ENCODE results near the gene SLC39A12.

Gene SLC39A12

GRCh38 chr10:17951868-17952371, at the start of gene SLC39A12:
TSS of gene SLC39A12 (plus strand) at chr10:17951918. CDS start at chr10:17953277, 1,359 bp downstream.
- no peak within 1 kb of the TSS for H3K4me2 ChIP-seq
- no peak for TF ChIP-seq Cebpa-rat (IDR thresholded peaks at IDR 0.05)
- no peak within 1 kb of the TSS for H3K9ac ChIP-seq
- peaks cover 0 to 19% (median 8%) of the 10 kb centered on the region in 10 experiments; a peak in 10 of 20 replicates for H3K4me1 ChIP-seq
- no peak within 1 kb of the TSS for H3K4me3 ChIP-seq
- H3K27ac ChIP-seq = no peak within 1 kb of the TSS
- H4K20me1 ChIP-seq = no peaks in the 10 kb centered on the region
- H3K36me3 ChIP-seq = no peaks in the 10 kb centered on the region
- H3K27me3 ChIP-seq = no peaks in the 10 kb centered on the region
- peaks cover 9 to 20% (median 15%) of the 10 kb centered on the region in 11 experiments; a peak in 20 of 22 replicates for H3K9me3 ChIP-seq (replicated peaks in 1 of 11)

GRCh38 chr10:17904564-17904963, 47.2 kb upstream of the SLC39A12 start:
- H3K9ac ChIP-seq = no peak overlapping the region
- H3K4me2 ChIP-seq = no peak overlapping the region
- TF ChIP-seq Cebpa-rat (IDR thresholded peaks at IDR 0.05) = no peak
- peaks cover 0 to 9% (median 0%) of the 10 kb centered on the region in 11 experiments; a peak in 2 of 22 replicates for H3K9me3 ChIP-seq (replicated peaks in 1 of 11)
- H3K4me3 ChIP-seq = no peak overlapping the region
- no peaks in the 10 kb centered on the region for H3K27me3 ChIP-seq
- peaks cover 0 to 100% (median 0%) of the 10 kb centered on the region in 11 experiments; a peak in 5 of 22 replicates for H3K36me3 ChIP-seq
- H4K20me1 ChIP-seq = peaks cover 0 to 96% (median 0%) of the 10 kb centered on the region in 11 experiments; a peak in 3 of 22 replicates
- no peaks in the 10 kb centered on the region; a peak in 1 of 20 replicates for H3K4me1 ChIP-seq
- no peak overlapping the region for H3K27ac ChIP-seq

- Histone ChIP-seq H4K20me1 (peaks cover 0 to 96% (median 0%) of the 10 kb centered on the region in 11 experiments; a peak in 3 of 22 replicates), H3K27ac (no peak overlapping the region), H3K9ac (no peak overlapping the region), H3K4me1 (no peaks in the 10 kb centered on the region; a peak in 1 of 20 replicates), H3K9me3 (replicated peaks in 1 of 11) (peaks cover 0 to 9% (median 0%) of the 10 kb centered on the region in 11 experiments; a peak in 2 of 22 replicates), H3K4me3 (no peak overlapping the region), H3K27me3 (no peaks in the 10 kb centered on the region), H3K36me3 (peaks cover 0 to 100% (median 0%) of the 10 kb centered on the region in 11 experiments; a peak in 6 of 22 replicates), H3K4me2 (no peak overlapping the region)
- TF ChIP-seq Cebpa-rat (IDR thresholded peaks at IDR 0.05) = no peak
Measured at GRCh38 chr10:17905491-17905890, 46.2 kb upstream of the SLC39A12 start.

GRCh38 chr10:17906002-17906401, 45.7 kb upstream of the SLC39A12 start:
- H3K4me2 ChIP-seq = no peak overlapping the region

GRCh38 chr10:17907641-17908040, 44.1 kb upstream of the SLC39A12 start:
- H3K9ac ChIP-seq = no peak overlapping the region
- H3K36me3 ChIP-seq = peaks cover 0 to 100% (median 0%) of the 10 kb centered on the region in 11 experiments; a peak in 6 of 22 replicates
- no peak overlapping the region for H3K4me2 ChIP-seq
- no peak for TF ChIP-seq Cebpa-rat (IDR thresholded peaks at IDR 0.05)
- no peaks in the 10 kb centered on the region; a peak in 1 of 20 replicates for H3K4me1 ChIP-seq
- peaks cover 0 to 88% (median 0%) of the 10 kb centered on the region in 11 experiments; a peak in 3 of 22 replicates for H4K20me1 ChIP-seq
- H3K9me3 ChIP-seq (replicated peaks in 1 of 11) = peaks cover 0 to 18% (median 10%) of the 10 kb centered on the region in 11 experiments; a peak in 19 of 22 replicates
- no peak overlapping the region for H3K4me3 ChIP-seq
- no peak overlapping the region for H3K27ac ChIP-seq
- H3K27me3 ChIP-seq = no peaks in the 10 kb centered on the region

More at GRCh38 chr10:17906002-17906401, 45.7 kb upstream of the SLC39A12 start:
- Histone ChIP-seq H3K27me3 (no peaks in the 10 kb centered on the region), H3K4me3 (no peak overlapping the region), H4K20me1 (peaks cover 0 to 97% (median 0%) of the 10 kb centered on the region in 11 experiments; a peak in 3 of 22 replicates), H3K27ac (no peak overlapping the region), H3K9ac (no peak overlapping the region), H3K9me3 (replicated peaks in 1 of 11) (peaks cover 0 to 9% (median 0%) of the 10 kb centered on the region in 11 experiments; a peak in 4 of 22 replicates), H3K4me1 (no peaks in the 10 kb centered on the region; a peak in 1 of 20 replicates), H3K36me3 (peaks cover 0 to 100% (median 0%) of the 10 kb centered on the region in 11 experiments; a peak in 6 of 22 replicates)
- no peak for TF ChIP-seq Cebpa-rat (IDR thresholded peaks at IDR 0.05)

- Histone ChIP-seq H3K27me3 (no peaks in the 10 kb centered on the region), H3K4me2 (no peak overlapping the region), H3K27ac (no peak overlapping the region), H4K20me1 (peaks cover 0 to 62% (median 0%) of the 10 kb centered on the region in 11 experiments; a peak in 3 of 22 replicates), H3K9me3 (replicated peaks in 1 of 11) (peaks cover 0 to 12% (median 10%) of the 10 kb centered on the region in 11 experiments; a peak in 19 of 22 replicates), H3K36me3 (peaks cover 0 to 87% (median 0%) of the 10 kb centered on the region in 11 experiments; a peak in 6 of 22 replicates), H3K9ac (no peak overlapping the region), H3K4me1 (no peaks in the 10 kb centered on the region), H3K4me3 (no peak overlapping the region)
- no peak for TF ChIP-seq Cebpa-rat (IDR thresholded peaks at IDR 0.05)
Measured at GRCh38 chr10:17910125-17910789, 41.5 kb upstream of the SLC39A12 start.

GRCh38 chr10:17912754-17913153, 39.0 kb upstream of the SLC39A12 start:
- H3K27me3 ChIP-seq = no peaks in the 10 kb centered on the region
- no peak overlapping the region for H3K27ac ChIP-seq
- no peak for TF ChIP-seq Cebpa-rat (IDR thresholded peaks at IDR 0.05)
- no peak overlapping the region for H3K9ac ChIP-seq
- peaks cover 0 to 37% (median 0%) of the 10 kb centered on the region in 11 experiments; a peak in 2 of 22 replicates for H4K20me1 ChIP-seq
- peaks cover 0 to 62% (median 0%) of the 10 kb centered on the region in 11 experiments; a peak in 6 of 22 replicates for H3K36me3 ChIP-seq
- H3K9me3 ChIP-seq (replicated peaks in 1 of 11) = peaks cover 0 to 15% (median 10%) of the 10 kb centered on the region in 11 experiments; a peak in 19 of 22 replicates
- no peak overlapping the region for H3K4me3 ChIP-seq
- no peak overlapping the region for H3K4me2 ChIP-seq
- H3K4me1 ChIP-seq = no peaks in the 10 kb centered on the region

- Histone ChIP-seq H3K4me1 (peaks cover 0 to 5% (median 0%) of the 10 kb centered on the region in 10 experiments; a peak in 4 of 20 replicates), H3K27me3 (no peaks in the 10 kb centered on the region), H4K20me1 (peaks cover 0 to 28% (median 0%) of the 10 kb centered on the region in 11 experiments; a peak in 2 of 22 replicates), H3K9ac (no peak overlapping the region), H3K4me3 (no peak overlapping the region), H3K27ac (no peak overlapping the region), H3K36me3 (peaks cover 0 to 54% (median 0%) of the 10 kb centered on the region in 11 experiments; a peak in 6 of 22 replicates), H3K4me2 (no peak overlapping the region), H3K9me3 (replicated peaks in 1 of 11) (peaks cover 0 to 19% (median 11%) of the 10 kb centered on the region in 11 experiments; a peak in 19 of 22 replicates)
- no peak for TF ChIP-seq Cebpa-rat (IDR thresholded peaks at IDR 0.05)
Measured at GRCh38 chr10:17913604-17914003, 38.1 kb upstream of the SLC39A12 start.

All from BLaER1 treated with 17β-estradiol and CSF1 and Interleukin-3, amounts not matched to agents 10 nM and 100 nM (cell line).